HG02571 (cell line): ENCODE measurements around the gene ZBTB42.
"Not testable (repeated sequence)": the region's sequence is repeated elsewhere in the genome, so short reads cannot be mapped to it uniquely, and the experiment has no call there.

Source experiments
- ATAC-seq: cut with Tn5 transposase; IDR thresholded peaks from one replicate; pipeline ENCODE4 v1.9.1; 2021; ENCODE audit warnings: mild to moderate bottlenecking, moderate library complexity; ENCODE audit not compliant: unreplicated experiment

Gene ZBTB42

GRCh38 chr14:104805941-104806624 is 5.2 kb downstream of the ZBTB42 start:
- no peak for ATAC-seq

- no peak for ATAC-seq
Observed at GRCh38 chr14:104806625-104807465, 5.9 kb downstream of the ZBTB42 start.

DNA sequence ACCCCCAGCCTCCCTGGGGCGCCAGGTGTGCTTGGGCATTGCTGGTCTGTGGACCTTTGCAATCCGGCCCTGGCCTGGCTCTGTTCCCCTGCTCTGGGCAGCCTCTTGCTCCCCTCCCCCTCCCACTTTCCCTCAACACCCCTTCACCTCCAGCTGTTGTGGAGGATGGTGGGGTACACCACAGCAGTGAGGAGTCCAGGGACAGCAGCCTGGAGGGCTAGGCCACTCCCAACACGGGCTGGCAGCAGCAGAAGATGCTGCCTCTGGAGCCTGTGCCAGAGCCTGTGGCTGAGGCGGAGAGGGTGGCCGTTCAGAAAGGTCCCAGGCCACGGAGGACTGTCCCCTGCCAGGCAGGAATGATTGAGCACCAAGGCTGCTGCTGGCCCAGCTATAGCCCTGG is 7.6 kb downstream of the ZBTB42 start:
- ATAC-seq: no peak

DNA sequence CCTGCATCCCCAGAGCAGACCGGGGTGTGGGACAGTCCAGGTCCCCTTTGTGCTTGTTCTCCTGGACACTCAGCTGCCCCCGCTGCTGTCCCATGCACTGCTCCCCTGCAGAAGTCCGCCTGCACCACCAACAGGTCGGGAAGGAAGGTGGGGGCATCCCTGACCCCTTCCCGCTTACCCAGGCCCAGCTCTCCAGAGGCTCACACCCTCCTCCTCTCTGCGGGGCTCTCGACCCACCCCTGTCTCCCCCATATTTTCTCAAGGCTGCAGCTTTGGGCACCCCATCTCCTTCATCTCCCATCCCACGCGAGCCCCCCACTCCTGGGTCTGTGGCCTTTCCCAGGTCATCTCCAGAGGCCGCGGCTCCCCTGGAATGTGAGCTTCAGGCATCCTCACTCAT is 9.4 kb downstream of the ZBTB42 start:
- no peak for ATAC-seq

DNA sequence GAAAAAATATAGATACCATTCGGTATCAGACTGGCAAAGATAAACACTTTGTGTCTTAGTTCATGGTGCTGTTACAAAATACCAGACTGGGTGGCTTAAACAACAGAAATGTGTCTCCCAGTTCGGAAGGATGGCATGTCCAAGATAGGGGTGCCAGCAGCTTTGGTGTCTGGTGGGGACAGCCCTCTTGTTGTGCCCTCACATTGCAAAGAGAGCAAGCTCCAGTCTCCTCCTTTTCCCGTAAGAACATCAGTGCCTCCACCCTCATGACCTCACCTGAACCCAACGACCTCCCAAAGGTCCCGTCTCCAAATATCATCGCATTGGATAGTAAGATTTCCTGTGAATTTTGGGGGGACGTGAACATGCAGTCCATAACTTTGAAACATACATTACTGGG is 12.4 kb downstream of the ZBTB42 start:
- ATAC-seq: no peak

- not testable (repeated sequence) for ATAC-seq
Observed at GRCh38 chr14:104814701-104815100, 13.8 kb downstream of the ZBTB42 start.

DNA sequence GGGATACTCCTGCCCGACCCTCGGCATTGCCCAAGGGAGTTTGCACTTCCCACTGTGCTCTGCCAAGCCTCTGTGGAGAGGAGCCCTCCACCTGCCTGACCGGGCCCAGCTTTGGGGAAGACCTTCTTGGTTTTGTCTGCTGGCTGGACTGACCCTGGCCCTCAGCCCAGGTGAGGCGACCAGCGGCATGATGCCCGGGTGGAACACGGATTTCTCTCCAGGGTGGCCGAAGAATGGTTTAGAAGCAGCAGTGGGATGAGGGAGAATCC is 15.6 kb downstream of the ZBTB42 start:
- ATAC-seq: peak; percentile 18

- no peak for ATAC-seq
Observed at GRCh38 chr14:104817930-104818713, 17.2 kb downstream of the ZBTB42 start.

DNA sequence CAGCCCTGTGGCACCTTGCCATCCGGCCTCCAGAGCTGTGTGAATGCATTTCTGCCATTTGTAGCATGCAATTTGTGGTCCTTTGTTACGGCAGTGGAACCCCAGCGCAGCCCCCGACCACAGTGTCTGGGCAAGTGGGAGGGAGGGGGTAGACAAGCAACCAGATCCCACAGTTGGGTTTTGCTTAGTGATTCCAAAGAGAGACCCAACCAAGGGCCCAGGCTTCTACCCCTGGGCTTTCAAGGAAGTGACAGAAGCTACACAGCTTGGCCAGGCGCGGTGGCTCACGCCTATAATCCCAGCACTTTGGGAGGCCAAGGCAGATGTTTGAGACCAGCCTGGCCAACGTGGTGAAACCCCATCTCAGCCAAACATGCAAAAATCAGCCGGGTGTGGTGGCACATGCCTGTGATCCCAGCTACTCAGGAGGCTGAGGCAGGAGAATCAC is 17.8 kb downstream of the ZBTB42 start:
- ATAC-seq: no peak

- ATAC-seq: no peak
Observed at GRCh38 chr14:104819361-104819781, 18.5 kb downstream of the ZBTB42 start.

DNA sequence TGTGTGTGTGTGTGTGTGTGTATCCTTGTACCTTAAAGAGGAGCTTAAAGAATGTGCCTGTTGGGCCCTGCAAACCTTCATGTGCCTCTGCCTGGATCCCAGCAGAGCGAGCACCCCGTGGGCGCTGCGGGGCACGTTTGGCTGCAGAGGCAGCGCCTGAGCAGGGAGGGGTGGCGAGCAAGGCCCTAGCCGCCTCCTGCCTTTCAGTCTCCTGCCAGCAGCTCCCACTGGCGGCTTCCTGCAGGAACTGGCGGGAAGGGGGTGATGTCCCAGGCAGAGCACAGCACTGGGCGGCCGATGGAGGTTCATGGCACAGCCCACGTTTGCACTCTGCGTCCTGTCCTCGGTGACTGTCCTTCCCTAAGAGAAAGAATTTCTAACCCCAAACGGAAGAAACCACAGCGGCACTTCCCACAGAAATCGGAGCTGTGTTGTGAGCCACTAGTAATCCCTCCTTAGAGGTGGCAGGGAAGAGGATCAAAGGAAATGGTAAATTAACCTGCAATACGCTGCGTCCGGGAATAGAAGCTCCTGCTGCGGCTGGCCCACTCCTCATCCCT is 19.8 kb downstream of the ZBTB42 start:
- no peak for ATAC-seq

DNA sequence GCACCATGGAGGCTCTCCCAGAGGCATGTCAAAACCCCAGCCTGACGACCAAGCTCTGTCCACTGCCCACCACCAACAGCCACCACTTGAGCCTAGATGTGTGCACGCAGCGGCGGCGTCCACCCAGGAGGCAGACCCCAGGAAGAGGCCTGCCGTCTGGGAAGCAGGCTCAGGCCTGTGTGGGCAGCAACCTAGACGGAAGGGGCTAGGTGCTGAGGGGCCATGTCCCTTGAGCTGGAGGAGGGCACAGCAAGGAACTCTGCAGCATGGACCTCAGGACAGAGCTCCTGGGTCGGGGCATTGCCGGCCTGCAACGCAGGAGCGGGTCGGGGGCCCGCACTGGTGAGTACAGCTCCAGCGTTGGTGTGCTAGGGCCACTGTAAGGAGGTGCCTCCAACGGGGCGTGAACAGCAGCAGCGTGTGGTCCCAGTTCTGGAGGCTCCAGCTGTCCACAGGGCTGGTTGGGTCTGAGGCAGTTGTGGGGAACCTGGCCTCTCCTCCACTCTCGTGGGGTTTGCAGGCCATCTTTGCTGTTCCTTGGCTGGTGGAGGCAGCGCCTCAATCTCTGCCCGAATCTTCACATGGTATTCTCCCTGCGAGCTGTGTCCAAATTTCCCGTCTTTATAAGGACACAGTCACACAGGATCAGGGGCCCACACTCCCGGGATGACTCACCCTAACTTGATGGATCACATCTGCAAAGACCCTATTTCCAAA is 20.5 kb downstream of the ZBTB42 start:
- no peak for ATAC-seq

DNA sequence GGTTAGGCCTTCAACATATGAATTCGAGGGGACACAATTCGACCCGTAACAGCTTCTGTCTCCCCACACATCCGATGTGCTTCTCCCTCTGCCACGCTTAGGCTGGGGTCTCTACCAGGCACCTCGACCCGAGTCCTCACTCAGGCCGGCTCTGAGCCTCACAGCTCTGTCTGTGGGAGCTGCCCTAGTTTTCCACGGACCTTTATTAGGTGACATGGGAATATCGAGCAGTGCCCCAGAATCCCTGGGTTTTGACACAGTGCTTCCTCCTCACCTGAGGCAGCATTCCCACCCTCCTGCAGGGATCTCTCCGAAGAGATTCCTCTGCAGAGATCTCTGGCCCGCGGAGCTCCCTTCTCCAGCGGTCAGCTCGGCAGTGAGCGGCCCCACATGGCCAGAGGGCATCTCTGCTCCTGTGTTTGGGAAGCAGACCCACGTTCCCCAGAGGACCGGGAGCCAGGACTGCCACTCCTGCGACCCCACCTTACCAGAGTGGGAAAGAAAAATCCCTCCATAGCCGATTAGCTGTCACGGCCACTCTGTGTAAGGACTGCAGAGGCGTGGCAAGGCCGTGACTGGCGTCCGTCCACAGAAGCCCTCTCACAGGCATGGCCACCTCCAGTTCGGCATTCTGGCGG is 21.2 kb downstream of the ZBTB42 start:
- no peak for ATAC-seq

DNA sequence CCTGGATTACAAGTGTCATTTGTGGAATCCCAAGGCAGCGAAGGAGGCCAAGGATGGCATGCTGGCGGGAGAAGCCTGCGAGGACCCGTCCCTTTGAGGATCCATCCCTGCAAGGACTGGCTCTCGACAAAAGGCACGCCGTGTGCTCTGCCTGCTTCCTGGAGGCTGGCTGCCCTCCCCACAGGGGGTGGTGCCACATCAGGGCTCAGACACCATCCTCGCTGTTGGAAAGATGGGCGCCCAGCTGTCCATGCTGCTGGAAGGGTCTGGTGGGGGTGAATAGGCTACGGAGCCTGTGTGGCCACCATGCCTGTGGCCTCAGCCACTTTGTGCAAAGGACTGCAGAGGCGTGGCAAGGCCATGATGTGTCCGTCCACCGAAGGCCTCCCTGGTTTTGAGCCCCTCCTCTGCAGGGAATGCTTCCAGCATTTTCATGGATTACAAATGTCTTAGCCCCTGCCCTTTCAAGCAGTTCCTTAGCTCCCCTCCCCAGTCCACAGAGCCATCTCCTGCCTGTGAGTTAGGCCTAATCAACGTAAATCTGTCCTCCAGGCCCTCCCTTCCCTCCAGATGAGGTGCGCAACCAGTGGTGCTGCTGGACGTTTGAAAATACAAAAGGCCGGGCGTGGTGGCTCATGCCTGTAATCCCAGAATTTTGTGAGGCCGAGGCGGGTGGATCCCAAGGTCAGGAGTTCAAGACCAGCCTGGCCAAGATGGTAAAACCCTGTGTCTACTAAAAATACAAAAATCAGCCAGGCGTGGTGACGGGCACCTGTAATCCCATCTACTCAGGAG is 22.1 kb downstream of the ZBTB42 start:
- no peak for ATAC-seq

GRCh38 chr14:104824353-104824997 is 23.6 kb downstream of the ZBTB42 start:
- ATAC-seq: no peak

DNA sequence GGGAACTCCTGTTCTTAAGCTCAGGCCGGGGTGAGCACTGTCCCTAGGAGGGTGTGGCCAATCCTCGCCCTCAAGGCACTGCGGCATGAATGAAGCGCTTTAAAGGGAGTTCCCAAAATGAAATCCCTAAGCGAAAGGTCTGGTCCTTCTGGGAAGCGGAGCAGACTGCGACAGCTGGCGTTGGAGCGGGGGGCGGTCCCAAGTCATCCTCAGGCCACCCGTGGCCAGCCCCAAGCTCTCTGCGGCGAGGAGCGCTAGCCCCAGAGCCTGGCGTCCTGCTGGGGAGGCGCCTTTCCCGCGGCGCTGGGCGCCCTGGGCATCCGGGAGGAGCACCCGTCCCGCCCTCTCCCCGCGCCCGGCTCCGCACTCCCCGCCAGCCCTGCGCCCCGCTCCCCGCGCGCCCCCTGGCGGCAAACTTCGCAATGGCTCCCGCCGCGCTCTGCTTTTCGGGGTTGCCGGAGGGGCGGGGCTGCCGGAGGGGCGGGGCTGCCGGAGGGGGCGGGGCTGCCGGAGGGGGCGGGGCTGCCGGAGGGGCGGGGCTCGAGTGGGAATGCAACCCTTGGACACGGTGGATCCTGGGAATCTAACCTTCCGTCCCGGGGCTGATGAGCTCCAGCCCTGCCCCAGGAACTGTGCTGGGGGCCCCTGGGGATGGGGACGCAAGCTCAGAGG is 25.4 kb downstream of the ZBTB42 start:
- peak; percentile 57 for ATAC-seq

DNA sequence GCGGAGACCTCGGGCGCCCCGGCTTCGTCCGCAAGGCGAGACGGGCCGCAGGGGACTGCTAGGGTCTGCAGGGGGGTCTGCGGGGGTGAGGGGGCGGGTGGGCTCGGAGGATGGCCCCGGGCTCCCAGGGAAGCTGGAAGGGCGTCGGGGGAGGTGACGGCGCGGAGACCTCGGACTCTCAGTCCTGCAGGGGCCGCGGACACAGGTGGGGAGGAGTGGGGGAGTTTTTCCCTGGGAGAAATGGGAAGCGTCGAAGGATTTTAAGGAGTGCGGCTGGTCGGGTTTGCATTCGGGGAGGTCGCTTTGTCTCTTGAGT is 25.9 kb downstream of the ZBTB42 start:
- no peak for ATAC-seq

GRCh38 chr14:104827177-104828055 is 26.5 kb downstream of the ZBTB42 start:
- no peak for ATAC-seq
